Endothelial cell of umbilical vein (primary cell): ENCODE results near the gene DPF3. TPM values are rescaled to one million over a fixed set of nuclear protein-coding genes. Genes with fewer than 3 reads are reported as not detected.

Experiments
- BruUV-seq: library from RNA; stranded (reverse); fragments of 400-500 nt; replicated peaks from 2 replicates; lab custom pipeline; 2021; lab: Mats Ljungman, UMichigan
- CTCF ChIA-PET: fragments of 300-600, 350-600 bp; sonication (Branson Sonifier 250); formaldehyde crosslinking; loops from one replicate; lab custom pipeline; 2021; ENCODE audit warnings: antibody characterized with exemption, inconsistent platforms; lab: Charles Lee
- POLR2A ChIA-PET: fragments of 300-600, 350-600 bp; sonication (Branson Sonifier 250); formaldehyde crosslinking; loops from one replicate; lab custom pipeline; 2021; ENCODE audit warnings: antibody characterized with exemption, inconsistent platforms; lab: Charles Lee
- DNase-seq: peaks from one replicate; pipeline ENCODE4 v3.0.0-alpha.2; 2011; ENCODE audit warnings: low read depth, low spot score
- FAIRE-seq: peaks from 2 replicates; lab custom pipeline; 2011; peaks lifted over from hg19 to GRCh38; lab: Jason Lieb, UNC
- H2AFZ ChIP-seq: 2 replicates; pipeline ENCODE4 v1.6.0; 2012; ENCODE audit warnings: low read depth, low read length, control low read depth, inconsistent platforms
- H3K27ac ChIP-seq: 2 replicates; pipeline ENCODE4 v1.5.1; 2011; ENCODE audit warnings: low read depth, mild to moderate bottlenecking, control low read depth, low read length, moderate library complexity; ENCODE audit not compliant: insufficient read depth
- H3K27me3 ChIP-seq, 2 experiments: 2 replicates each; pipeline versions ENCODE4 v1.6.0 to v1.6.1; 2011; ENCODE audit warnings: low read length in 2 of 2, mixed read lengths in 1 of 2; ENCODE audit not compliant: control insufficient read depth in 2 of 2, insufficient read depth in 2 of 2
- H3K36me3 ChIP-seq, 2 experiments: 2 replicates in 1 of 2; 3 replicates in 1 of 2; pipeline ENCODE4 v1.5.1; 2011; ENCODE audit warnings: low read length in 2 of 2, mild to moderate bottlenecking in 1 of 2, moderate library complexity in 1 of 2; ENCODE audit not compliant: control insufficient read depth in 2 of 2, insufficient read depth in 2 of 2; ENCODE audit errors: extremely low read depth in 1 of 2
- H3K4me1 ChIP-seq: 3 replicates; pipeline ENCODE4 v1.5.1; 2011; ENCODE audit warnings: mild to moderate bottlenecking, low read length; ENCODE audit not compliant: control insufficient read depth, insufficient read depth; ENCODE audit errors: extremely low read depth
- H3K4me2 ChIP-seq: 2 replicates; pipeline ENCODE4 v1.6.1; 2011; ENCODE audit warnings: low read length, control low read depth, mixed read lengths; ENCODE audit not compliant: insufficient read depth
- H3K4me3 ChIP-seq, 3 experiments: fragments of 200-600 bp in 1 of 3; sonication (generic), shearing (Covaris generic) in 1 of 3; replicated peaks in 1 of 3; 2 replicates each; pipeline ENCODE4 v1.5.1; 2011 to 2016; ENCODE audit warnings: control low read depth in 3 of 3, low read length in 3 of 3, mild to moderate bottlenecking in 2 of 3, inconsistent platforms in 1 of 3, low read depth in 1 of 3, moderate library complexity in 1 of 3; ENCODE audit not compliant: insufficient read depth in 1 of 3
- H3K79me2 ChIP-seq: 2 replicates; pipeline ENCODE4 v1.6.0; 2012; ENCODE audit warnings: low read length, inconsistent platforms; ENCODE audit not compliant: control insufficient read depth, insufficient read depth
- H3K9ac ChIP-seq: replicated peaks from 2 replicates; pipeline ENCODE3; 2011; ENCODE audit warnings: low read length, control low read depth; ENCODE audit not compliant: insufficient read depth; ENCODE audit errors: extremely low read depth
- H3K9me1 ChIP-seq: replicated peaks from 3 replicates; pipeline ENCODE4 v1.6.0; 2011; ENCODE audit warnings: mild to moderate bottlenecking, low read length; ENCODE audit not compliant: control insufficient read depth, insufficient read depth; ENCODE audit errors: extremely low read depth
- H3K9me3 ChIP-seq: replicated peaks from 2 replicates; pipeline ENCODE4 v1.5.1; 2012; ENCODE audit warnings: low read length, inconsistent platforms; ENCODE audit not compliant: control insufficient read depth, insufficient read depth
- H4K20me1 ChIP-seq: replicated peaks from 2 replicates; pipeline ENCODE3; 2011; ENCODE audit warnings: mild to moderate bottlenecking, low read length; ENCODE audit not compliant: control insufficient read depth, insufficient read depth; ENCODE audit errors: extremely low read depth
- EZH2 ChIP-seq: IDR thresholded peaks from 2 replicates; pipeline ENCODE4 v1.6.1; 2012; ENCODE audit warnings: borderline replicate concordance, low read depth, mild to moderate bottlenecking, moderate library complexity, low read length, inconsistent platforms; ENCODE audit not compliant: severe bottlenecking
- FOS ChIP-seq: IDR thresholded peaks from 2 replicates; pipeline ENCODE4 v1.6.1; 2011; ENCODE audit warnings: mild to moderate bottlenecking, low read length, moderate library complexity, borderline replicate concordance; ENCODE audit not compliant: insufficient read depth
- GATA2 ChIP-seq: IDR thresholded peaks from 2 replicates; pipeline ENCODE4 v1.7.0; 2011; ENCODE audit warnings: low read depth, mild to moderate bottlenecking, moderate library complexity, mixed read lengths, low read length; ENCODE audit not compliant: insufficient read length, insufficient read depth
- JUN ChIP-seq: IDR thresholded peaks from 2 replicates; pipeline ENCODE4 v1.6.1; 2011; ENCODE audit warnings: borderline replicate concordance, low read depth; ENCODE audit not compliant: insufficient read length, insufficient read depth
- MAX ChIP-seq: IDR thresholded peaks from 2 replicates; pipeline ENCODE4 v1.6.1; 2011; ENCODE audit not compliant: insufficient read depth, insufficient read length
- MYC ChIP-seq: IDR thresholded peaks from one replicate; pipeline ENCODE4 v1.6.1; 2011; ENCODE audit warnings: mild to moderate bottlenecking, low read depth, low read length
- POLR2A ChIP-seq: IDR thresholded peaks from 2 replicates; pipeline ENCODE4 v1.6.1; 2012; ENCODE audit warnings: low read depth, mild to moderate bottlenecking, control low read depth, low read length
- POLR2AphosphoS5 ChIP-seq: IDR thresholded peaks from 2 replicates; pipeline ENCODE4 v1.6.1; 2012; ENCODE audit warnings: low read depth, mild to moderate bottlenecking, control low read depth, low read length, moderate library complexity; ENCODE audit not compliant: insufficient read depth
- dilution Hi-C: fragments of 300-500 bp; cut with MboI; formaldehyde crosslinking; loops from one replicate; pipeline ENCODE4 v1.15.0; 2019; ENCODE audit warnings: low sequenced_read_pairs; ENCODE audit not compliant: extremely low pct_ligation_motif_present
- intact Hi-C: fragments of 100-400 bp; cut with micrococcal nuclease; formaldehyde crosslinking; loops from one replicate; pipeline ENCODE4 v1.10.0; 2022
- polyA plus RNA-seq, 4 experiments: library from polyadenylated mRNA; depleted of rRNA in 3 of 4; stranded (reverse) in 3 of 4; unstranded in 1 of 4; fragments of >200 nt; gene quantifications; 2 replicates each; pipeline versions ENCODE4 v1.2.1 to v1.2.3, GENCODE V29; 2011 to 2012; ENCODE audit warnings: missing spikeins in 1 of 4
- total RNA-seq: library from RNA; stranded (reverse); gene quantifications from 2 replicates; pipeline ENCODE4 v1.2.3, GENCODE V29; 2021
- TF ChIP-seq, protein P1 (sequence below), 2 donors: IDR thresholded peaks; 1 replicate in 1 of 2; 2 replicates in 1 of 2; pipeline ENCODE4 v1.5.1; 2011; ENCODE audit warnings: low read length in 2 of 2, mild to moderate bottlenecking in 2 of 2, moderate library complexity in 2 of 2, control low read depth in 1 of 2, inconsistent platforms in 1 of 2, low read depth in 1 of 2; ENCODE audit not compliant: insufficient read depth in 1 of 2; ENCODE audit errors: extremely low read depth in 1 of 2

DPF3 gene
- total and polyA plus RNA-seq, 2 donors (not counting 3 experiments of a cell fraction or from before 2014, with no cell fraction given), result 2.4 to 3.5 TPM

GRCh38 chr14:72800296-72800695 lies 93.6 kb downstream of the DPF3 start:
- dilution Hi-C loops, result no loop called here
- Histone ChIP-seq H3K79me2 (peaks cover 2% of the 10 kb centered on the region), H3K9me3 (no peaks in the 10 kb centered on the region), H3K9ac (no peak overlapping the region), H4K20me1 (no peaks in the 10 kb centered on the region), H3K4me2 (no peak overlapping the region), H3K4me3 (no peak overlapping the region), H3K4me1 (peaks cover 22% of the 10 kb centered on the region), H3K27ac (no peak overlapping the region), H3K27me3 (no peaks in the 10 kb centered on the region), H3K36me3 (no peaks in the 10 kb centered on the region), H3K9me1 (no peaks in the 10 kb centered on the region), H2AFZ (no peak overlapping the region)
- CTCF ChIA-PET, result no interaction called here
- no TSS peak for BruUV-seq
- DNase-seq (no peak), FAIRE-seq (no peak)
- intact Hi-C loops, result loop anchor here (2.0 kb wide), 1 partner anchor 95 kb away; the partner anchor contains the start of gene DPF3
- POLR2A ChIA-PET, result no interaction called here
- no peak for TF ChIP-seq MAX

- Histone ChIP-seq H3K79me2 (peaks cover 4% of the 10 kb centered on the region), H3K4me1 (peaks cover 12% of the 10 kb centered on the region), H3K36me3 (no peaks in the 10 kb centered on the region), H3K9me1 (no peaks in the 10 kb centered on the region), H4K20me1 (no peaks in the 10 kb centered on the region), H3K27me3 (no peaks in the 10 kb centered on the region), H3K27ac (no peak overlapping the region), H3K4me2 (no peak overlapping the region), H3K9ac (no peak overlapping the region), H3K9me3 (no peaks in the 10 kb centered on the region), H3K4me3 (no peak overlapping the region), H2AFZ (no peak overlapping the region)
- TF ChIP-seq POLR2A (no peak), FOS (no peak), GATA2 (no peak), POLR2AphosphoS5 (no peak), MYC (no peak), EZH2 (no peak), JUN (no peak), MAX (no peak)
- TF ChIP-seq, protein P1, sequence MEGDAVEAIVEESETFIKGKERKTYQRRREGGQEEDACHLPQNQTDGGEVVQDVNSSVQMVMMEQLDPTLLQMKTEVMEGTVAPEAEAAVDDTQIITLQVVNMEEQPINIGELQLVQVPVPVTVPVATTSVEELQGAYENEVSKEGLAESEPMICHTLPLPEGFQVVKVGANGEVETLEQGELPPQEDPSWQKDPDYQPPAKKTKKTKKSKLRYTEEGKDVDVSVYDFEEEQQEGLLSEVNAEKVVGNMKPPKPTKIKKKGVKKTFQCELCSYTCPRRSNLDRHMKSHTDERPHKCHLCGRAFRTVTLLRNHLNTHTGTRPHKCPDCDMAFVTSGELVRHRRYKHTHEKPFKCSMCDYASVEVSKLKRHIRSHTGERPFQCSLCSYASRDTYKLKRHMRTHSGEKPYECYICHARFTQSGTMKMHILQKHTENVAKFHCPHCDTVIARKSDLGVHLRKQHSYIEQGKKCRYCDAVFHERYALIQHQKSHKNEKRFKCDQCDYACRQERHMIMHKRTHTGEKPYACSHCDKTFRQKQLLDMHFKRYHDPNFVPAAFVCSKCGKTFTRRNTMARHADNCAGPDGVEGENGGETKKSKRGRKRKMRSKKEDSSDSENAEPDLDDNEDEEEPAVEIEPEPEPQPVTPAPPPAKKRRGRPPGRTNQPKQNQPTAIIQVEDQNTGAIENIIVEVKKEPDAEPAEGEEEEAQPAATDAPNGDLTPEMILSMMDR (IDR thresholded peaks at IDR 0.05; ENCODE audit: extremely low read depth in 1 of 2, insufficient read depth in 1 of 2, low read depth in 1 of 2, low read length in 2 of 2), result no peak
- BruUV-seq, result no TSS peak
- FAIRE-seq (no peak), DNase-seq (no peak)
- ChIA-PET POLR2A (no interaction called here), CTCF (no interaction called here)
- dilution Hi-C loops (no loop called here), intact Hi-C loops (no loop called here)
These were observed 97.0 kb downstream of the DPF3 start for GRCh38 chr14:72796935-72797334.
